ENCODE data around the gene HOPX. TPM values are rescaled to one million over a fixed set of nuclear protein-coding genes. Genes with fewer than 3 reads are reported as not detected.

The HOPX gene
- total and polyA plus RNA-seq, 2 of the 8 experiments (the other 6 are each of a cell fraction or from before 2014, with no cell fraction given) = not detected

DNA sequence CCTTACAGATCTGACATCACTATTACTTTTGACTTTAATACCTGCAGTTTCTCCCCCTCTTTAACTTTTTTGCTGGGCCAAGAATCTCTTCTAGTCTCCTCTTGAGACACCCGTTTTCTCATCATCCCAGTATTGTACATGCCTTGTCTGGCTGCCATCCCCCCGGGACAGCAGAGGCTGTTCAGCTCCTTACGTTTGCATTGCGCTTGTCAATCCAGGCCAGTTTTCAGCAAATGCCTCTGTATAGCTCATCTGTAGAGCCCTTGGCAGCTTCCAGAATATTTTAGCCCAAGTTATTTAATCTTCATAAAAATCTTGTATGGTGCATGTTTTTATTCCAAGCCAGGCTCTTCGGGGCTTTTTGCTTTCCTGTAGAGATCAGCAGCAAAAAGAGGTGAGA, 22.3 kb upstream of the HOPX start:
- TF ChIP-seq BACH1 (IDR thresholded peaks at IDR 0.05; ENCODE audit: low read length) (no peak), EP300 (IDR thresholded peaks at IDR 0.05; ENCODE audit: borderline replicate concordance in 1 of 2, low read depth in 2 of 2, low read length in 2 of 2) (no peak), ZNF274 (IDR thresholded peaks at IDR 0.05; ENCODE audit: borderline replicate concordance, extremely low read depth, low read length) (no peak), SIX5 (IDR thresholded peaks at IDR 0.05; ENCODE audit: low read depth, low read length) (no peak), CREB1 (IDR thresholded peaks at IDR 0.05) (no peak)
- Histone ChIP-seq H3K9me3 (ENCODE audit: insufficient read depth in 2 of 2, low read depth in 1 of 2, low read length in 1 of 2) (no peaks in the 10 kb centered on the region), H3K23ac (ENCODE audit: insufficient read length) (no peak overlapping the region), H4K20me1 (replicated peaks in 1 of 2; ENCODE audit: control insufficient read depth in 1 of 2, insufficient read depth in 2 of 2, low read length in 2 of 2) (no peaks in the 10 kb centered on the region), H3K36me3 (ENCODE audit: control insufficient read depth in 2 of 4, insufficient read depth in 4 of 4, low read length in 3 of 4) (no peaks in the 10 kb centered on the region), H2BK12ac (ENCODE audit: low read depth, low read length) (no peak overlapping the region), H3K18ac (ENCODE audit: extremely low read depth, low read length) (no peak overlapping the region), H3K4ac (replicated peaks; ENCODE audit: insufficient read length, low read depth, low read length) (no peak overlapping the region), H2BK5ac (ENCODE audit: low read depth, low read length) (no peak overlapping the region), H3K27me3 (replicated peaks in 1 of 4; ENCODE audit: control insufficient read depth in 3 of 4, extremely low read depth in 1 of 4, insufficient read depth in 3 of 4, low read length in 3 of 4) (no peaks in the 10 kb centered on the region; a peak in 1 of 7 replicates), H3K23me2 (ENCODE audit: low read depth, low read length) (peaks cover 2% of the 10 kb centered on the region; the same call in 1 of the 2 replicates), H3K79me2 (ENCODE audit: control insufficient read depth in 1 of 2, insufficient read depth in 2 of 2, low read length in 2 of 2) (no peaks in the 10 kb centered on the region), H3K56ac (replicated peaks; ENCODE audit: insufficient read length, low read depth, low read length) (no peak overlapping the region), H2BK120ac (replicated peaks; ENCODE audit: low read depth, low read length) (no peak overlapping the region), H3K27ac (ENCODE audit: low read depth, low read length) (no peak overlapping the region), H3K4me2 (ENCODE audit: insufficient read depth in 1 of 2, low read depth in 2 of 2, low read length in 2 of 2) (no peak overlapping the region), H2AFZ (ENCODE audit: low read length) (no peak overlapping the region), H4K5ac (ENCODE audit: insufficient read length, low read depth, low read length) (no peak overlapping the region), H3K4me1 (replicated peaks in 1 of 4; ENCODE audit: control insufficient read depth in 3 of 4, insufficient read depth in 4 of 4, low read length in 3 of 4) (0 out of 7 replicates have a peak, but pooled peaks cover 0 to 2% (median 0%) of the 10 kb centered on the region in 4 experiments), H4K8ac (ENCODE audit: extremely low read depth, insufficient read depth, low read length) (no peak overlapping the region), H3K4me3 (ENCODE audit: extremely low read depth in 1 of 4, insufficient read depth in 2 of 4, low read depth in 3 of 4, low read length in 4 of 4) (no peak overlapping the region), H2AK5ac (ENCODE audit: low read depth, low read length) (no peak overlapping the region), H3K79me1 (ENCODE audit: low read depth, low read length) (no peaks in the 10 kb centered on the region), H4K91ac (replicated peaks; ENCODE audit: insufficient read length, low read length) (no peak overlapping the region), H3K9ac (replicated peaks in 1 of 4; ENCODE audit: extremely low read depth in 1 of 4, low read depth in 3 of 4, low read length in 3 of 4) (no peak overlapping the region), H2BK15ac (ENCODE audit: low read length) (no peak overlapping the region), H3K14ac (ENCODE audit: insufficient read length) (no peak overlapping the region), H2BK20ac (ENCODE audit: low read length) (no peak overlapping the region)
- WGBS, 2 experiments (ENCODE audit: extremely low coverage in 1 of 2, insufficient coverage in 1 of 2, insufficient read length in 1 of 2, insufficient replicate concordance in 2 of 2, low coverage in 1 of 2, low lambda C conversion rate in 2 of 2, missing lambda C conversion rate in 1 of 2) = 83% methylated on average over 5 of the region's 5 CpGs; no CpG with 5 or more reads in 1 of the 2 experiments
- DNase-seq (ENCODE audit: low read depth in 1 of 2, low spot score in 2 of 2) (no peak), FAIRE-seq (no peak)
- POLR2A ChIA-PET (ENCODE audit: partially characterized antibody) = no interaction called here
- CTCF ChIA-PET (ENCODE audit: partially characterized antibody) = interaction anchor here (1.1 to 2.3 kb wide), 3 partner anchors 10 to 96 kb away, joined by 4 to 8 read pairs (median 5); no protein-coding TSS in a partner anchor

Data from H1 (cell line).